Ishikawa (cell line): Measurements from ENCODE around the gene RRAGB.

Experiments
- CEBPB ChIP-seq: IDR thresholded peaks from 2 replicates; pipeline ENCODE4 v1.6.1; 2012
- CREB1 ChIP-seq: IDR thresholded peaks from 2 replicates; pipeline ENCODE4 v1.6.1; 2012; ENCODE audit warnings: low read depth
- EGR1 ChIP-seq: IDR thresholded peaks from 2 replicates; pipeline ENCODE4 v1.6.1; 2012
- EP300 ChIP-seq: IDR thresholded peaks from 2 replicates; pipeline ENCODE4 v1.6.1; 2012; ENCODE audit warnings: borderline replicate concordance
- FOXM1 ChIP-seq: IDR thresholded peaks from 2 replicates; pipeline ENCODE4 v1.6.1; 2012; ENCODE audit warnings: low read depth, borderline replicate concordance
- MAX ChIP-seq: IDR thresholded peaks from 2 replicates; pipeline ENCODE4 v1.6.1; 2012
- NFIC ChIP-seq: IDR thresholded peaks from 2 replicates; pipeline ENCODE4 v1.6.1; 2012
- RAD21 ChIP-seq: IDR thresholded peaks from 2 replicates; pipeline ENCODE4 v1.6.1; 2012; ENCODE audit warnings: low read depth
- REST ChIP-seq: IDR thresholded peaks from 2 replicates; pipeline ENCODE4 v1.6.1; 2012; ENCODE audit warnings: low read depth, mild to moderate bottlenecking
- TAF1 ChIP-seq: IDR thresholded peaks from 2 replicates; pipeline ENCODE4 v1.6.1; 2012; ENCODE audit warnings: low read depth, mild to moderate bottlenecking
- TCF12 ChIP-seq: IDR thresholded peaks from 2 replicates; pipeline ENCODE4 v1.6.1; 2012; ENCODE audit warnings: low read depth
- TEAD4 ChIP-seq: IDR thresholded peaks from 2 replicates; pipeline ENCODE4 v1.6.1; 2012
- USF1 ChIP-seq: IDR thresholded peaks from 2 replicates; pipeline ENCODE4 v1.6.1; 2012
- YY1 ChIP-seq: IDR thresholded peaks from 2 replicates; pipeline ENCODE4 v1.6.1; 2012; ENCODE audit warnings: low read depth
- ZBTB7A ChIP-seq: IDR thresholded peaks from 2 replicates; pipeline ENCODE4 v1.6.1; 2012; ENCODE audit warnings: low read depth

Gene RRAGB

GRCh38 chrX:55738969-55739368 lies 21.4 kb downstream of the RRAGB start:
- no peak for TF ChIP-seq TAF1
- no peak for TF ChIP-seq RAD21
- no peak for TF ChIP-seq TCF12
- TF ChIP-seq REST = no peak
- no peak for TF ChIP-seq MAX
- TF ChIP-seq CEBPB = no peak
- TF ChIP-seq FOXM1 = no peak
- TF ChIP-seq EP300 = no peak
- no peak for TF ChIP-seq CREB1
- TF ChIP-seq NFIC = no peak

- no peak for TF ChIP-seq ZBTB7A
- no peak for TF ChIP-seq TEAD4
- no peak for TF ChIP-seq TAF1
- no peak for TF ChIP-seq CEBPB
- no peak for TF ChIP-seq MAX
- TF ChIP-seq USF1 = no peak
- no peak for TF ChIP-seq EGR1
- no peak for TF ChIP-seq TCF12
- TF ChIP-seq RAD21 = no peak
- no peak for TF ChIP-seq YY1
- no peak for TF ChIP-seq CREB1
- TF ChIP-seq NFIC = no peak
- TF ChIP-seq FOXM1 = no peak
- no peak for TF ChIP-seq EP300
- no peak for TF ChIP-seq REST
Measured at GRCh38 chrX:55742649-55743048, 25.1 kb downstream of the RRAGB start.

- no peak for TF ChIP-seq RAD21
- no peak for TF ChIP-seq CREB1
- TF ChIP-seq CEBPB = no peak
- TF ChIP-seq EP300 = no peak
- TF ChIP-seq TEAD4 = no peak
- TF ChIP-seq ZBTB7A = no peak
- TF ChIP-seq REST = no peak
- TF ChIP-seq TAF1 = no peak
- TF ChIP-seq TCF12 = no peak
- TF ChIP-seq USF1 = no peak
- TF ChIP-seq MAX = no peak
Measured at GRCh38 chrX:55750256-55750655, 32.7 kb downstream of the RRAGB start.

GRCh38 chrX:55754861-55755294 lies 37.3 kb downstream of the RRAGB start:
- TF ChIP-seq NFIC (no peak), RAD21 (no peak), YY1 (no peak), CEBPB (no peak), EGR1 (no peak), EP300 (no peak)

GRCh38 chrX:55758033-55758432 lies 40.5 kb downstream of the RRAGB start:
- TF ChIP-seq YY1 = no peak
- TF ChIP-seq TCF12 = no peak
- no peak for TF ChIP-seq NFIC
- no peak for TF ChIP-seq CEBPB
- TF ChIP-seq TAF1 = no peak
- TF ChIP-seq ZBTB7A = no peak
- TF ChIP-seq TEAD4 = no peak
- TF ChIP-seq EGR1 = no peak
- no peak for TF ChIP-seq MAX
- TF ChIP-seq RAD21 = no peak
- TF ChIP-seq EP300 = no peak
- no peak for TF ChIP-seq REST
- TF ChIP-seq FOXM1 = no peak
- TF ChIP-seq CREB1 = no peak
- TF ChIP-seq USF1 = no peak
